Measurements from ENCODE around the gene KHDC3L. TPM values are rescaled to one million over a fixed set of nuclear protein-coding genes. Genes with fewer than 3 reads are reported as not detected.

Gene KHDC3L
- total RNA-seq, 4 donors from 2014 or later: not detected

DNA sequence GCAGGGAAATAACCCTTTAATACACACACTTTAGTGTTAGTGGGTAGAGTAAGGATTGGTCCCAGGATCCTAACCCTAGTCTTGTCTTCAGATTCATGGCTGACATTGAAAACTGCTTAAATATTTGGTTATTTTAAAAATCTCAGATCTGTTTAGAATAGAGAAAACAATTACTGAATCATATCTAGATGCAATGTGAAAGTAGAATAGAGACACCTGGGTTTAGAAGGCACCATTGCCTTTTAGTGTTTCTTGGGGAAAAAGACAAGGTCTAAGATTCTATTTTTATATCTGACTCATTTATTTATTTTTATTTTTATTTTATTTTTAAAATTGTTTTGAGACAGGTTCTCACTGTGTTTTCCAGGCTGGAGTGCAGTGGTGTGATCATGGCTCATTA lies 38.2 kb downstream of the KHDC3L start:
- Histone ChIP-seq H3K27ac (no peak overlapping the region), H3K4me1 (no peaks in the 10 kb centered on the region), H3K27me3 (no peaks in the 10 kb centered on the region), H3K9me3 (no peaks in the 10 kb centered on the region), H3K36me3 (no peaks in the 10 kb centered on the region), H3K4me3 (no peak overlapping the region)
- intact Hi-C loops (cut with DNase I): no loop called here
- TF ChIP-seq, protein P1, sequence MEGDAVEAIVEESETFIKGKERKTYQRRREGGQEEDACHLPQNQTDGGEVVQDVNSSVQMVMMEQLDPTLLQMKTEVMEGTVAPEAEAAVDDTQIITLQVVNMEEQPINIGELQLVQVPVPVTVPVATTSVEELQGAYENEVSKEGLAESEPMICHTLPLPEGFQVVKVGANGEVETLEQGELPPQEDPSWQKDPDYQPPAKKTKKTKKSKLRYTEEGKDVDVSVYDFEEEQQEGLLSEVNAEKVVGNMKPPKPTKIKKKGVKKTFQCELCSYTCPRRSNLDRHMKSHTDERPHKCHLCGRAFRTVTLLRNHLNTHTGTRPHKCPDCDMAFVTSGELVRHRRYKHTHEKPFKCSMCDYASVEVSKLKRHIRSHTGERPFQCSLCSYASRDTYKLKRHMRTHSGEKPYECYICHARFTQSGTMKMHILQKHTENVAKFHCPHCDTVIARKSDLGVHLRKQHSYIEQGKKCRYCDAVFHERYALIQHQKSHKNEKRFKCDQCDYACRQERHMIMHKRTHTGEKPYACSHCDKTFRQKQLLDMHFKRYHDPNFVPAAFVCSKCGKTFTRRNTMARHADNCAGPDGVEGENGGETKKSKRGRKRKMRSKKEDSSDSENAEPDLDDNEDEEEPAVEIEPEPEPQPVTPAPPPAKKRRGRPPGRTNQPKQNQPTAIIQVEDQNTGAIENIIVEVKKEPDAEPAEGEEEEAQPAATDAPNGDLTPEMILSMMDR (IDR thresholded peaks at IDR 0.05): no peak
- no peak for TF ChIP-seq POLR2A (IDR thresholded peaks at IDR 0.05)
- no peak for DNase-seq

- 86 to 92% methylated on average over 1 of the region's 1 CpG for WGBS, 2 donors
- H3K4me3 ChIP-seq: no peak overlapping the region
- intact Hi-C loops (cut with DNase I): no loop called here
- H3K4me1 ChIP-seq: no peaks in the 10 kb centered on the region
- TF ChIP-seq, protein P1 (IDR thresholded peaks at IDR 0.05): no peak
- TF ChIP-seq POLR2A (IDR thresholded peaks at IDR 0.05): no peak
- H3K36me3 ChIP-seq: no peaks in the 10 kb centered on the region
- no peaks in the 10 kb centered on the region for H3K27me3 ChIP-seq
- H3K9me3 ChIP-seq: no peaks in the 10 kb centered on the region
- no peak for DNase-seq
- H3K27ac ChIP-seq: no peak overlapping the region
Observed at GRCh38 chr6:73409395-73409794, 46.9 kb downstream of the KHDC3L start.

DNA sequence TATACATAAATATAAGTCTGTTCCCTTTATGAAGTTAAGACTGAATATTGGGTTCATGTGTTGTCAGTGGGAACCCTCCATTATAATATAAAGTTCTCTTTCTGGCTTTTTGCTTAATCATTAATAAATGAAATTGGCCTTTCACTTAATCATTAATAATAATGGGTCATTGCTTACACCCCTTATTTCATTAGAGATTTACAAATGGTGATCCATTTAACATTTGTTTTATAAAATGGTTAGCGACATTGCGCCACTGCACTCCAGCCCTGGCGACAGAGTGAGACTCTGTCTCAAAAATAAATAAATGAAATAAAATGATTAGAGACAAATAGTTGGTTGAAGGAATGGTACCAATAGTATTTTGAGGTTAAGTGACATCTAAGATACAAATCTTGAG lies 50.6 kb downstream of the KHDC3L start:
- no peaks in the 10 kb centered on the region for H3K4me1 ChIP-seq
- TF ChIP-seq POLR2A (IDR thresholded peaks at IDR 0.05): no peak
- TF ChIP-seq, protein P1 (IDR thresholded peaks at IDR 0.05): no peak
- peaks cover 0 to 8% (median 0%) of the 10 kb centered on the region in 3 donors for H3K36me3 ChIP-seq
- H3K27ac ChIP-seq: no peak overlapping the region
- H3K27me3 ChIP-seq: no peaks in the 10 kb centered on the region
- intact Hi-C loops (cut with DNase I): no loop called here
- no peak for DNase-seq
- no peak overlapping the region for H3K4me3 ChIP-seq
- H3K9me3 ChIP-seq: no peaks in the 10 kb centered on the region
- 71 to 81% methylated on average over 3 of the region's 3 CpGs for WGBS, 2 donors

Small RNAs within 50 kb of the gene (small RNA-seq; reads per million reads assigned to genes)
- 0 to 0.14 (median 0.07) reads per million in 4 donors for gene RPL39P3

Other genes with a start within 250 kb of the KHDC3L start
- gene KHDC1L, start 137.2 kb upstream of the KHDC3L start, total RNA-seq: not detected
- gene KHDC1, start 99.5 kb upstream of the KHDC3L start, total RNA-seq: 1 to 10 TPM in 2 of 4 donors, under 1 TPM in 1, not detected in 1; 0.30 to 1.9 (median 1.6) TPM
- not detected for gene DPPA5, start 8.4 kb upstream of the KHDC3L start, total RNA-seq
- gene OOEP, start 7.2 kb downstream of the KHDC3L start, total RNA-seq: under 1 TPM in 1 of 4 donors, not detected in 3; 0.35 TPM
- 1 to 10 TPM in 2 of 4 donors, under 1 TPM in 1, not detected in 1; 0.11 to 3.4 (median 1.5) TPM for gene DDX43, start 32.2 kb downstream of the KHDC3L start, total RNA-seq
- 10 to 100 TPM in 2 of 4 donors, 1 to 10 TPM in 2; 3.0 to 15.4 (median 10.1) TPM for gene CGAS, start 89.6 kb downstream of the KHDC3L start, total RNA-seq
- 10 to 100 TPM; 19.5 to 27.8 (median 24.3) TPM for gene MTO1, start 99.1 kb downstream of the KHDC3L start, total RNA-seq
- gene EEF1A1, start 158.4 kb downstream of the KHDC3L start, total RNA-seq: over 10,000 TPM in 1 of 4 donors, 1,000 to 10,000 TPM in 3; 4,136 to 11,610 (median 7,059) TPM

All from esophagus squamous epithelium (tissue), 5 donors.